HCT116 (cell line): ENCODE data around the gene CENPP. TPM values are rescaled to one million over a fixed set of nuclear protein-coding genes. Genes with fewer than 3 reads are reported as not detected.

ENCODE experiments used
- ATAC-seq: fragments of 200-7000 bp; cut with Tn5 transposase; 2 replicates; pipeline ENCODE4 v1.9.1; 2020; ENCODE audit warnings: mild to moderate bottlenecking, moderate library complexity
- BruUV-seq: library from RNA; stranded (reverse); fragments of 400-500 nt; replicated peaks from 2 replicates; lab custom pipeline; 2021; lab: Mats Ljungman, UMichigan
- CTCF ChIA-PET: fragments of 300-600 bp; sonication (Branson Sonifier 250); formaldehyde crosslinking; loops from one replicate; lab custom pipeline; 2021; ENCODE audit warnings: antibody characterized with exemption; lab: Charles Lee
- POLR2A ChIA-PET: fragments of 300-600, 350-600 bp; sonication (Branson Sonifier 250); formaldehyde crosslinking; loops from one replicate; lab custom pipeline; 2021; ENCODE audit warnings: antibody characterized with exemption; lab: Charles Lee
- RAD21 ChIA-PET, 2 experiments: fragments of 300-600 bp; sonication (Branson Sonifier 250); formaldehyde crosslinking; loops; one replicate each; lab custom pipeline; 2023; ENCODE audit warnings: low total read pairs in 2 of 2; ENCODE audit not compliant: uncharacterized antibody in 2 of 2, unreplicated experiment in 2 of 2, low non-redundant PET in 1 of 2; lab: Charles Lee
- DNase-seq: peaks from one replicate; pipeline ENCODE4 v3.0.0-alpha.2; 2010; ENCODE audit warnings: low read depth, low spot score
- H2AFZ ChIP-seq: fragments of 200-600 bp; shearing (Covaris generic), sonication (generic); 2 replicates; pipeline ENCODE4 v1.6.1; 2017; ENCODE audit warnings: low read depth, mixed run types, mixed read lengths, antibody characterized with exemption, low read length; ENCODE audit not compliant: poor library complexity, severe bottlenecking
- H3K27ac ChIP-seq: 2 replicates; pipeline ENCODE4 v1.5.1; 2012; ENCODE audit warnings: low read depth, low read length
- H3K27me3 ChIP-seq: fragments of 200-600 bp; sonication (generic); 2 replicates; pipeline ENCODE4 v1.6.1; 2016; ENCODE audit warnings: mixed run types, low read length, mixed read lengths; ENCODE audit not compliant: insufficient read depth
- H3K36me3 ChIP-seq, 2 experiments: fragments of 200-500 bp in 1 of 2; fragments of 200-600 bp in 1 of 2; sonication (Bioruptor generic) in 1 of 2; sonication (generic) in 1 of 2; 2 replicates each; pipeline versions ENCODE4 v1.5.1 to v1.6.1; 2014 to 2016; ENCODE audit warnings: low read length in 2 of 2, inconsistent platforms in 1 of 2, mixed read lengths in 1 of 2, mixed run types in 1 of 2; ENCODE audit not compliant: insufficient read depth in 2 of 2, control insufficient read depth in 1 of 2
- H3K4me1 ChIP-seq, 2 experiments: fragments of 200-600 bp in 1 of 2; sonication (generic) in 1 of 2; 2 replicates each; pipeline versions ENCODE4 v1.5.1 to v1.6.1; 2012 to 2017; ENCODE audit warnings: low read length in 2 of 2, inconsistent platforms in 1 of 2, mild to moderate bottlenecking in 1 of 2, mixed read lengths in 1 of 2, mixed run types in 1 of 2, moderate library complexity in 1 of 2; ENCODE audit not compliant: insufficient read depth in 2 of 2, control insufficient read depth in 1 of 2
- H3K4me2 ChIP-seq: fragments of 200-600 bp; sonication (generic); 2 replicates; pipeline ENCODE4 v1.6.1; 2017; ENCODE audit warnings: mixed run types, low read length, mixed read lengths
- H3K4me3 ChIP-seq, 2 experiments: fragments of 200-600 bp in 1 of 2; sonication (generic) in 1 of 2; replicated peaks in 1 of 2; 2 replicates each; pipeline ENCODE4 v1.5.1; 2011 to 2016; ENCODE audit warnings: low read length in 2 of 2, control low read depth in 1 of 2, low read depth in 1 of 2, mild to moderate bottlenecking in 1 of 2, mixed read lengths in 1 of 2, mixed run types in 1 of 2
- H3K79me2 ChIP-seq: fragments of 200-600 bp; sonication (generic); 2 replicates; pipeline ENCODE4 v1.6.1; 2017; ENCODE audit warnings: mild to moderate bottlenecking, mixed run types, low read length, moderate library complexity, mixed read lengths; ENCODE audit not compliant: insufficient read depth
- H3K9ac ChIP-seq: fragments of 200-600 bp; sonication (generic); 2 replicates; pipeline ENCODE4 v1.6.1; 2016; ENCODE audit warnings: low read length, mixed read lengths
- H3K9me2 ChIP-seq: fragments of 200-600 bp; sonication (generic), shearing (Covaris generic); 2 replicates; pipeline ENCODE4 v1.6.1; 2017; ENCODE audit warnings: mixed run types, mild to moderate bottlenecking, moderate library complexity; ENCODE audit not compliant: insufficient read depth
- H3K9me3 ChIP-seq, 2 experiments: fragments of 200-500 bp in 1 of 2; fragments of 200-600 bp in 1 of 2; sonication (Bioruptor generic) in 1 of 2; sonication (generic) in 1 of 2; 2 replicates each; pipeline ENCODE4 v1.6.1; 2014 to 2017; ENCODE audit warnings: low read length in 2 of 2, mixed read lengths in 2 of 2, inconsistent platforms in 1 of 2, low read depth in 1 of 2, mild to moderate bottlenecking in 1 of 2, mixed run types in 1 of 2, moderate library complexity in 1 of 2; ENCODE audit not compliant: control insufficient read depth in 1 of 2, insufficient read depth in 1 of 2
- H4K20me1 ChIP-seq: fragments of 200-600 bp; sonication (generic), shearing (Covaris generic); 2 replicates; pipeline ENCODE4 v1.6.1; 2017; ENCODE audit warnings: mixed run types, mild to moderate bottlenecking, moderate library complexity; ENCODE audit not compliant: insufficient read depth
- ATF3 ChIP-seq: IDR thresholded peaks from 2 replicates; pipeline ENCODE4 v1.6.1; 2012
- CBX3 ChIP-seq: IDR thresholded peaks from 2 replicates; pipeline ENCODE4 v1.6.1; 2012; ENCODE audit warnings: low read depth
- CEBPB ChIP-seq: IDR thresholded peaks from 2 replicates; pipeline ENCODE4 v1.6.1; 2012; ENCODE audit warnings: low read depth
- CTCF ChIP-seq, 3 experiments: fragments of 200-600 bp in 1 of 3; sonication (generic) in 1 of 3; IDR thresholded peaks in 2 of 3; conservative IDR thresholded peaks in 1 of 3; 2 replicates each; pipeline ENCODE4 v1.5.1; 2012 to 2017; ENCODE audit warnings: low read depth in 2 of 3, low read length in 2 of 3, antibody characterized with exemption in 1 of 3, borderline replicate concordance in 1 of 3, control low read depth in 1 of 3, mild to moderate bottlenecking in 1 of 3, mixed read lengths in 1 of 3, mixed run types in 1 of 3, moderate library complexity in 1 of 3; ENCODE audit not compliant: insufficient read depth in 1 of 3
- ELF1 ChIP-seq: IDR thresholded peaks from 2 replicates; pipeline ENCODE4 v1.6.1; 2012; ENCODE audit warnings: low read depth, borderline replicate concordance
- EZH2 ChIP-seq: fragments of 200-600 bp; sonication (generic); IDR thresholded peaks from 2 replicates; pipeline ENCODE4 v1.6.1; 2017; ENCODE audit warnings: antibody characterized with exemption, mixed run types
- EZH2phosphoT487 ChIP-seq: fragments of 200-600 bp; IDR thresholded peaks from 2 replicates; pipeline ENCODE4 v1.6.1; 2018; ENCODE audit warnings: antibody characterized with exemption, borderline replicate concordance
- FOSL1 ChIP-seq: IDR thresholded peaks from 2 replicates; pipeline ENCODE4 v1.6.1; 2012; ENCODE audit warnings: low read depth
- JUND ChIP-seq: IDR thresholded peaks from 2 replicates; pipeline ENCODE4 v1.6.1; 2012
- MAX ChIP-seq: IDR thresholded peaks from 2 replicates; pipeline ENCODE4 v1.6.1; 2012
- POLR2AphosphoS5 ChIP-seq: IDR thresholded peaks from 2 replicates; pipeline ENCODE4 v1.6.1; 2011; ENCODE audit warnings: mild to moderate bottlenecking, low read depth, low read length, moderate library complexity
- RAD21 ChIP-seq: IDR thresholded peaks from 2 replicates; pipeline ENCODE4 v1.6.1; 2012; ENCODE audit warnings: low read depth, mild to moderate bottlenecking
- REST ChIP-seq: IDR thresholded peaks from 2 replicates; pipeline ENCODE4 v1.6.1; 2012; ENCODE audit warnings: low read depth
- TCF7L2 ChIP-seq: IDR thresholded peaks from 2 replicates; pipeline ENCODE4 v1.7.0; 2011; ENCODE audit warnings: borderline replicate concordance, inconsistent platforms; ENCODE audit not compliant: insufficient read depth, insufficient read length; ENCODE audit errors: extremely low read depth
- YY1 ChIP-seq: IDR thresholded peaks from 2 replicates; pipeline ENCODE4 v1.6.1; 2011; ENCODE audit warnings: low read length, low read depth, moderate library complexity, mild to moderate bottlenecking; ENCODE audit not compliant: insufficient replicate concordance; ENCODE audit errors: extremely low read depth
- ZBTB33 ChIP-seq: IDR thresholded peaks from 2 replicates; pipeline ENCODE4 v1.6.1; 2011; ENCODE audit warnings: mild to moderate bottlenecking, low read length, moderate library complexity; ENCODE audit not compliant: insufficient replicate concordance; ENCODE audit errors: extremely low read depth
- ZFX ChIP-seq: fragments of 450-650 bp; IDR thresholded peaks from 2 replicates; pipeline ENCODE4 v1.6.1; 2017
- intact Hi-C: fragments of 100-400 bp; cut with micrococcal nuclease; formaldehyde crosslinking; loops from 2 replicates; pipeline ENCODE4 v1.10.0; 2022
- total RNA-seq: library from RNA; stranded (reverse); gene quantifications from one replicate; pipeline ENCODE4 v1.2.1, GENCODE V29; 2021; ENCODE audit not compliant: unreplicated experiment

Gene CENPP
- total RNA-seq, 1 experiment from 2014 or later, result 7.0 TPM

- TF ChIP-seq CTCF (IDR thresholded peaks at IDR 0.05 in 2 of 3, conservative IDR thresholded peaks at IDR 0.05 in 1 of 3; ENCODE audit: borderline replicate concordance in 1 of 3, insufficient read depth in 1 of 3, low read depth in 2 of 3, low read length in 2 of 3) (no peak), ELF1 (no peak), EZH2 (no peak), ZFX (no peak), EZH2phosphoT487 (no peak), REST (no peak), CEBPB (no peak), RAD21 (no peak), TCF7L2 (no peak)
These were observed 67.9 kb downstream of the CENPP start (continued) for GRCh38 chr9:92393686-92394085.

- intact Hi-C loops, result no loop called here
- Histone ChIP-seq H3K27me3 (no peaks in the 10 kb centered on the region), H3K36me3 (no peaks in the 10 kb centered on the region), H3K79me2 (no peaks in the 10 kb centered on the region), H2AFZ (no peak overlapping the region), H3K27ac (no peak overlapping the region), H3K9ac (no peak overlapping the region), H3K4me3 (no peak overlapping the region), H3K4me2 (no peak overlapping the region), H4K20me1 (no peaks in the 10 kb centered on the region), H3K9me2 (no peaks in the 10 kb centered on the region), H3K4me1 (no peaks in the 10 kb centered on the region), H3K9me3 (no peaks in the 10 kb centered on the region)
- no peak for DNase-seq
- ChIA-PET POLR2A (no interaction called here), CTCF (no interaction called here), RAD21 (no interaction called here)
- BruUV-seq, result no TSS peak
- ATAC-seq, result no peak
- no peak for TF ChIP-seq JUND
- no peak for TF ChIP-seq FOSL1
- no peak for TF ChIP-seq POLR2AphosphoS5
- no peak for TF ChIP-seq MAX
- TF ChIP-seq ELF1, result no peak
- TF ChIP-seq ZBTB33, result no peak
- TF ChIP-seq ATF3, result no peak
- TF ChIP-seq CBX3, result no peak
- no peak for TF ChIP-seq YY1
These were observed 69.9 kb downstream of the CENPP start for GRCh38 chr9:92395617-92396016.
